Measurements from ENCODE around the gene MS4A12. TPM values are rescaled to one million over a fixed set of nuclear protein-coding genes. Genes with fewer than 3 reads are reported as not detected.
"Not testable (repeated sequence)": the region's sequence is repeated elsewhere in the genome, so short reads cannot be mapped to it uniquely, and the experiment has no call there.

MS4A12 gene
- total RNA-seq, 1 donor from 2014 or later: not detected

GRCh38 chr11:60528465-60528864 is 35.9 kb downstream of the MS4A12 start:
- TF ChIP-seq EZH2 (IDR thresholded peaks at IDR 0.05; ENCODE audit: insufficient read depth, low read length) (no peak), CTCF (IDR thresholded peaks at IDR 0.05; ENCODE audit: insufficient read depth, low read depth, low read length) (no peak)
- H3K4me1 ChIP-seq (ENCODE audit: insufficient read depth, low read length): no peaks in the 10 kb centered on the region
- H3K4me2 ChIP-seq (ENCODE audit: low read length): no peak overlapping the region
- H3K27me3 ChIP-seq (ENCODE audit: insufficient read depth, low read length): no peaks in the 10 kb centered on the region
- H3K36me3 ChIP-seq (ENCODE audit: insufficient read depth, low read length): no peaks in the 10 kb centered on the region
- no peak overlapping the region for H2AFZ ChIP-seq (ENCODE audit: low read depth, low read length)
- H3K79me2 ChIP-seq (ENCODE audit: insufficient read depth, low read length): no peaks in the 10 kb centered on the region
- H3K9me3 ChIP-seq (ENCODE audit: insufficient read depth, low read depth, low read length): no peaks in the 10 kb centered on the region
- no peak for DNase-seq (ENCODE audit: low read depth)
- no peak overlapping the region for H3K27ac Mint-ChIP-seq (ENCODE audit: unreplicated experiment)
- no peaks in the 10 kb centered on the region for H3K27me3 Mint-ChIP-seq (ENCODE audit: low read depth, unreplicated experiment)
- FAIRE-seq: no peak
- no peak overlapping the region for H3K4me3 Mint-ChIP-seq (ENCODE audit: unreplicated experiment)
- no peak overlapping the region for H3K27ac ChIP-seq (ENCODE audit: low read depth, low read length)
- no peaks in the 10 kb centered on the region for H4K20me1 ChIP-seq (ENCODE audit: insufficient read depth, low read length)
- no peaks in the 10 kb centered on the region for H3K36me3 Mint-ChIP-seq (ENCODE audit: low read depth, unreplicated experiment)
- no peak overlapping the region for H3K9ac ChIP-seq (ENCODE audit: low read length)
- H3K9me3 Mint-ChIP-seq (ENCODE audit: unreplicated experiment): no peaks in the 10 kb centered on the region
- H3K4me3 ChIP-seq (ENCODE audit: insufficient read depth, low read depth, low read length): no peak overlapping the region
- peaks cover 7% of the 10 kb centered on the region for H3K4me1 Mint-ChIP-seq (ENCODE audit: low read depth, unreplicated experiment)

- Histone ChIP-seq H2AFZ (ENCODE audit: low read depth, low read length) (no peak overlapping the region), H3K27me3 (ENCODE audit: insufficient read depth, low read length) (no peaks in the 10 kb centered on the region), H3K9ac (ENCODE audit: low read length) (no peak overlapping the region), H3K4me3 (ENCODE audit: insufficient read depth, low read depth, low read length) (no peak overlapping the region), H3K27ac (ENCODE audit: low read depth, low read length) (no peak overlapping the region), H3K4me1 (ENCODE audit: insufficient read depth, low read length) (no peaks in the 10 kb centered on the region), H4K20me1 (ENCODE audit: insufficient read depth, low read length) (no peaks in the 10 kb centered on the region), H3K4me2 (ENCODE audit: low read length) (no peak overlapping the region), H3K36me3 (ENCODE audit: insufficient read depth, low read length) (no peaks in the 10 kb centered on the region), H3K9me3 (ENCODE audit: insufficient read depth, low read depth, low read length) (no peaks in the 10 kb centered on the region), H3K79me2 (ENCODE audit: insufficient read depth, low read length) (no peaks in the 10 kb centered on the region)
- DNase-seq (ENCODE audit: low read depth) (no peak), FAIRE-seq (no peak)
- peaks cover 7% of the 10 kb centered on the region for H3K4me1 Mint-ChIP-seq (ENCODE audit: low read depth, unreplicated experiment)
- no peaks in the 10 kb centered on the region for H3K36me3 Mint-ChIP-seq (ENCODE audit: low read depth, unreplicated experiment)
- no peaks in the 10 kb centered on the region for H3K27me3 Mint-ChIP-seq (ENCODE audit: low read depth, unreplicated experiment)
- H3K9me3 Mint-ChIP-seq (ENCODE audit: unreplicated experiment): no peaks in the 10 kb centered on the region
- H3K27ac Mint-ChIP-seq (ENCODE audit: unreplicated experiment): no peak overlapping the region
- no peak for TF ChIP-seq CTCF (IDR thresholded peaks at IDR 0.05; ENCODE audit: insufficient read depth, low read depth, low read length)
- TF ChIP-seq EZH2 (IDR thresholded peaks at IDR 0.05; ENCODE audit: insufficient read depth, low read length): no peak
- H3K4me3 Mint-ChIP-seq (ENCODE audit: unreplicated experiment): no peak overlapping the region
Observed at GRCh38 chr11:60528934-60529333, 36.4 kb downstream of the MS4A12 start.

GRCh38 chr11:60530454-60531100 is 38.0 kb downstream of the MS4A12 start:
- Histone ChIP-seq H3K4me3 (ENCODE audit: insufficient read depth, low read depth, low read length) (no peak overlapping the region), H3K27ac (ENCODE audit: low read depth, low read length) (no peak overlapping the region), H3K36me3 (ENCODE audit: insufficient read depth, low read length) (no peaks in the 10 kb centered on the region), H3K4me1 (ENCODE audit: insufficient read depth, low read length) (no peaks in the 10 kb centered on the region), H3K79me2 (ENCODE audit: insufficient read depth, low read length) (no peaks in the 10 kb centered on the region), H4K20me1 (ENCODE audit: insufficient read depth, low read length) (no peaks in the 10 kb centered on the region), H2AFZ (ENCODE audit: low read depth, low read length) (no peak overlapping the region), H3K9me3 (ENCODE audit: insufficient read depth, low read depth, low read length) (no peaks in the 10 kb centered on the region), H3K4me2 (ENCODE audit: low read length) (no peak overlapping the region), H3K27me3 (ENCODE audit: insufficient read depth, low read length) (no peaks in the 10 kb centered on the region), H3K9ac (ENCODE audit: low read length) (no peak overlapping the region)
- TF ChIP-seq EZH2 (IDR thresholded peaks at IDR 0.05; ENCODE audit: insufficient read depth, low read length): no peak
- no peak for TF ChIP-seq CTCF (IDR thresholded peaks at IDR 0.05; ENCODE audit: insufficient read depth, low read depth, low read length)
- Mint-ChIP-seq H3K27me3 (ENCODE audit: low read depth, unreplicated experiment) (no peaks in the 10 kb centered on the region), H3K4me1 (ENCODE audit: low read depth, unreplicated experiment) (peaks cover 7% of the 10 kb centered on the region), H3K9me3 (ENCODE audit: unreplicated experiment) (no peaks in the 10 kb centered on the region), H3K4me3 (ENCODE audit: unreplicated experiment) (no peak overlapping the region), H3K36me3 (ENCODE audit: low read depth, unreplicated experiment) (no peaks in the 10 kb centered on the region), H3K27ac (ENCODE audit: unreplicated experiment) (no peak overlapping the region)
- FAIRE-seq (no peak), DNase-seq (ENCODE audit: low read depth) (no peak)

- not testable (repeated sequence) for DNase-seq (ENCODE audit: low read depth)
Observed at GRCh38 chr11:60532383-60532782, 39.8 kb downstream of the MS4A12 start.

More at GRCh38 chr11:60532383-60532782, 39.8 kb downstream of the MS4A12 start:
- not testable (repeated sequence) for H3K9ac ChIP-seq (ENCODE audit: low read length); H3K27me3 ChIP-seq (ENCODE audit: insufficient read depth, low read length); H4K20me1 ChIP-seq (ENCODE audit: insufficient read depth, low read length); H3K27me3 Mint-ChIP-seq (ENCODE audit: low read depth, unreplicated experiment); H3K4me2 ChIP-seq (ENCODE audit: low read length); H3K36me3 Mint-ChIP-seq (ENCODE audit: low read depth, unreplicated experiment); H3K27ac Mint-ChIP-seq (ENCODE audit: unreplicated experiment); H2AFZ ChIP-seq (ENCODE audit: low read depth, low read length); H3K27ac ChIP-seq (ENCODE audit: low read depth, low read length); H3K4me1 ChIP-seq (ENCODE audit: insufficient read depth, low read length); H3K9me3 Mint-ChIP-seq (ENCODE audit: unreplicated experiment); FAIRE-seq; H3K4me1 Mint-ChIP-seq (ENCODE audit: low read depth, unreplicated experiment); H3K9me3 ChIP-seq (ENCODE audit: insufficient read depth, low read depth, low read length); H3K36me3 ChIP-seq (ENCODE audit: insufficient read depth, low read length); H3K4me3 Mint-ChIP-seq (ENCODE audit: unreplicated experiment); H3K4me3 ChIP-seq (ENCODE audit: insufficient read depth, low read depth, low read length); H3K79me2 ChIP-seq (ENCODE audit: insufficient read depth, low read length)
